Measurements from ENCODE around the gene FBXL3. TPM values are rescaled to one million over a fixed set of nuclear protein-coding genes. Genes with fewer than 3 reads are reported as not detected.

Gene FBXL3
- total RNA-seq, 1 donor from 2014 or later, result 27.5 TPM

DNA sequence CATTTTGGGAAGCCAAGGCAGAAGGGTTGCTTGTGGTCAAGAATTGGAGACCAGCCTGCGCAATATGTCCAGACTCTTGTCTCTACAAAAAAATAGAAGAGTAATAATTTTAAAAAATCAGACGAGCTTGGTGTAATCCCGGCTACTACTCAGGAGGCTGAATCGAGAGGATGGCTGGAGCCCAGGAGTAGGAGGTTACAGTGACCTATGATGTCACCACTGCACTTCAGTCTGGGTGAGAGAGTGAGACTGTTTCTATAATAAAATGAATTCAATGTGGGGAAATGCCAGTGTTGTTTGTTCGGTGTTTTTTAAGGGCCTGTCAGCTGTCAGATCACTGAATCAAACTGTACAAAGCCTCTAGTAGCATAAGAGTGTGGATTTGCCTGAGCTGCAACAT, 1.2 kb upstream of the FBXL3 start:
- no peaks in the 10 kb centered on the region for H3K9me3 Mint-ChIP-seq (ENCODE audit: unreplicated experiment)
- peaks cover 2% of the 10 kb centered on the region for H3K27me3 Mint-ChIP-seq (ENCODE audit: unreplicated experiment)
- H3K4me1 Mint-ChIP-seq (ENCODE audit: unreplicated experiment), result peaks cover 26% of the 10 kb centered on the region
- TF ChIP-seq, protein P1, sequence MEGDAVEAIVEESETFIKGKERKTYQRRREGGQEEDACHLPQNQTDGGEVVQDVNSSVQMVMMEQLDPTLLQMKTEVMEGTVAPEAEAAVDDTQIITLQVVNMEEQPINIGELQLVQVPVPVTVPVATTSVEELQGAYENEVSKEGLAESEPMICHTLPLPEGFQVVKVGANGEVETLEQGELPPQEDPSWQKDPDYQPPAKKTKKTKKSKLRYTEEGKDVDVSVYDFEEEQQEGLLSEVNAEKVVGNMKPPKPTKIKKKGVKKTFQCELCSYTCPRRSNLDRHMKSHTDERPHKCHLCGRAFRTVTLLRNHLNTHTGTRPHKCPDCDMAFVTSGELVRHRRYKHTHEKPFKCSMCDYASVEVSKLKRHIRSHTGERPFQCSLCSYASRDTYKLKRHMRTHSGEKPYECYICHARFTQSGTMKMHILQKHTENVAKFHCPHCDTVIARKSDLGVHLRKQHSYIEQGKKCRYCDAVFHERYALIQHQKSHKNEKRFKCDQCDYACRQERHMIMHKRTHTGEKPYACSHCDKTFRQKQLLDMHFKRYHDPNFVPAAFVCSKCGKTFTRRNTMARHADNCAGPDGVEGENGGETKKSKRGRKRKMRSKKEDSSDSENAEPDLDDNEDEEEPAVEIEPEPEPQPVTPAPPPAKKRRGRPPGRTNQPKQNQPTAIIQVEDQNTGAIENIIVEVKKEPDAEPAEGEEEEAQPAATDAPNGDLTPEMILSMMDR (IDR thresholded peaks at IDR 0.05; ENCODE audit: unreplicated experiment), result no peak
- H3K4me3 Mint-ChIP-seq (ENCODE audit: unreplicated experiment), result peak overlapping the region; percentile 97
- H3K27ac Mint-ChIP-seq (ENCODE audit: unreplicated experiment), result peak overlapping the region; percentile 20
- DNase-seq (ENCODE audit: low spot score), result no peak
- peaks cover 3% of the 10 kb centered on the region for H3K36me3 Mint-ChIP-seq (ENCODE audit: low read depth, unreplicated experiment)

DNA sequence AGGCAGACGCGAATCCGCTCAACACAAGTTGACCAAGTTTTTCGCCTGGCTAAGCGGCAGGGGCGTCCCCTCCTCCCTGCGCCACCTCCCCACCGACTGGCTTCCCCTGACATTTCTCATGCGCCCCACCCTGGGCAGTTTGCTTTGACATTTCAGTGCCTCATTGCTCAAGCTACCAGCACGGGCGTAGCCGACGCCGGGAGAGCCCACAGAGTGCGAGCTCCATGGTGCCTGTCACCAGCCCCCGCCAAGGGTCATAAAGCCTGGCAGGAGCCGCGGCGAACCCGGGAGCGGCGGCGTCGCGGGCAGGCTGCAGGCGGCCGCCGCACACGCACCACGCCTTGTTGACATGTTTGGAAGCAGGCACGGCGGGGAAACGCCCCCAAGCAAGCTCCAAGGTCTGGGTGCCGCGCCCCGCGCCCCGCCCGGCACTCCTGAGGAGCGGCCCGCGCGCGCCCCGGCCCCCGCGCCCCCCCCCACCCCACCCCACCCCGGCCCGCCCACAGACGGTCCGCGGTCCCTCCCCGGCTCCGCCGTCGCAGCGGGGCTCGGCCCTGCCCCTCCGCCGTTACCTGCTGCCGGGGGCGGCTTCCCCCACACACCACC, 601 bp downstream of the FBXL3 start:
- Mint-ChIP-seq H3K4me1 (ENCODE audit: unreplicated experiment) (peaks cover 35% of the 10 kb centered on the region), H3K27me3 (ENCODE audit: unreplicated experiment) (peaks cover 2% of the 10 kb centered on the region), H3K9me3 (ENCODE audit: unreplicated experiment) (no peaks in the 10 kb centered on the region), H3K27ac (ENCODE audit: unreplicated experiment) (peak overlapping the region; percentile 41), H3K4me3 (ENCODE audit: unreplicated experiment) (peak overlapping the region; percentile 97), H3K36me3 (ENCODE audit: low read depth, unreplicated experiment) (peaks cover 3% of the 10 kb centered on the region)
- TF ChIP-seq, protein P1 (IDR thresholded peaks at IDR 0.05; ENCODE audit: unreplicated experiment), result no peak
- DNase-seq (ENCODE audit: low spot score), result peak; percentile 56

DNA sequence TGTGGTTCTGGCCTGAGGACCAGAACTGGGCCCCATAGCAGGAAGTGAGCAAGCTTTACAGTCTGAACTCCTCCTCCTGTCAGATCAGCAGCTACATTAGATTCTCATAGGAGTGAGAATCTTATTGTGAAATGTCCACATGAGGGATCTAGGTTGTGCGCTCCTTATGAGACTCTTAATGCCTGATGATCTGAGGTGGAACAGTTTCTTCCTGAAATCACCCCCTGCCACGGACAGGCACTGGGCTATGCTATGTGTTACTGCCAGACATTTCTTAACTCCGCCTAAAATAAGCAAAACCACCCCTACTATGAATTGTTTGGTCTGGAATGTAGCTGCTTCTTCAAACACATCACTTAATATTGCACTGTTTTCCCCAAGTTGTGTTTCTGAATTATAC, 4.6 kb downstream of the FBXL3 start:
- Mint-ChIP-seq H3K27ac (ENCODE audit: unreplicated experiment) (no peak overlapping the region), H3K36me3 (ENCODE audit: low read depth, unreplicated experiment) (peaks cover 2% of the 10 kb centered on the region), H3K4me3 (ENCODE audit: unreplicated experiment) (no peak overlapping the region), H3K27me3 (ENCODE audit: unreplicated experiment) (no peaks in the 10 kb centered on the region), H3K9me3 (ENCODE audit: unreplicated experiment) (no peaks in the 10 kb centered on the region), H3K4me1 (ENCODE audit: unreplicated experiment) (peaks cover 26% of the 10 kb centered on the region)
- no peak for DNase-seq (ENCODE audit: low spot score)
- TF ChIP-seq, protein P1 (IDR thresholded peaks at IDR 0.05; ENCODE audit: unreplicated experiment), result no peak

DNA sequence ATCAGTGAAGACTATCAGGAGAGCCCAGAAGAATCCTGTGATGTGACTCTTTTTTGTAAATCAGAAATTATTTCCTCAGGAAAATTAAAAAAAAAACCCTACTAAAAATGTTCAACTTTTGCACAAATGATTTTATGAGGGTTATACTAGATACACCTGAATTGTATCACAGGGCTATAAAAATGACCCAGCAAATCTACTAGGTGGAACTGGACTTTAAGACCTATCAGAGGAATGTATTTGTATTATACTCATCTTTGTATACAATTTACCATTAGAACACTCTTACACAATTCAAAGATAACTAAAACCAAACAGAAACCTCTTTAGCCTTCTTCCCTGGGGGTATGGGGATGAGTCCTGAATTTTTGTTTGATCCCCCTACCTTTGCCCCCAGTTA, 7.2 kb downstream of the FBXL3 start:
- Mint-ChIP-seq H3K4me3 (ENCODE audit: unreplicated experiment) (no peak overlapping the region), H3K36me3 (ENCODE audit: low read depth, unreplicated experiment) (peaks cover 6% of the 10 kb centered on the region), H3K4me1 (ENCODE audit: unreplicated experiment) (peaks cover 16% of the 10 kb centered on the region), H3K9me3 (ENCODE audit: unreplicated experiment) (no peaks in the 10 kb centered on the region), H3K27me3 (ENCODE audit: unreplicated experiment) (no peaks in the 10 kb centered on the region), H3K27ac (ENCODE audit: unreplicated experiment) (no peak overlapping the region)
- TF ChIP-seq, protein P1 (IDR thresholded peaks at IDR 0.05; ENCODE audit: unreplicated experiment), result no peak
- no peak for DNase-seq (ENCODE audit: low spot score)

DNA sequence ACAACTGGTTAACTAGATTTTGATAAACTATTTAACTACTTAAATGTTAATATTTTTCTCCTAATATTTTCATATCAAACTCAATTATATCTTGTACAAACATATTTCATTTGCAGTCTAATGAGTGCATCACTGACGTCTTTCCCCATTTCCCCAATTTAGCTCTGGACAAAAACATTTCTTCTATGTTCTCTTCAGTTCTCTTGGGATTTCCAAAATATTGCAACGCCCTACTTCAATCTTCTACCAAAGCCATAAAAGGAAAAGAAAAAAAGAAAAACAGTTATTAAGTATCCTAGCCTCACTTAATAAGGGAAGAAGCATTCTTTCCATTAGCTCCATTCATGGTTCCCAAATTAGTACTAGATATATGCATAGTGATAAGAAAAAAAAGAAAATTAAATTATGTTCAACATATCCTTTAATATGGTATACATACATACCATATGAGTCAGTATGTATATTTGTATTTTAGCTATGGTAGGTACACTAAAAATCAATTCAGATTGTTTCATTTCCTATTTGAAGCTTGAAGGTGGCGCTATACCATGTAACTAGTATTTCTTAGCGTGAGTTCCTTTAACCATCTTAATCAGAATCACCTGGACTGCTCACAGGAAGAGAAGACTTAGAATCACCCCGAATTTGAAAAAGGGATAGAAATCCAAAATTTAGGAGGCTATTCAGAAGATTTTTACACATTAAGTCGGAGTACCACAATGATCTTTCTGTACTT, 9.9 kb downstream of the FBXL3 start:
- TF ChIP-seq, protein P1 (IDR thresholded peaks at IDR 0.05; ENCODE audit: unreplicated experiment), result no peak
- Mint-ChIP-seq H3K36me3 (ENCODE audit: low read depth, unreplicated experiment) (peaks cover 10% of the 10 kb centered on the region), H3K27ac (ENCODE audit: unreplicated experiment) (no peak overlapping the region), H3K9me3 (ENCODE audit: unreplicated experiment) (no peaks in the 10 kb centered on the region), H3K4me3 (ENCODE audit: unreplicated experiment) (no peak overlapping the region), H3K4me1 (ENCODE audit: unreplicated experiment) (no peaks in the 10 kb centered on the region), H3K27me3 (ENCODE audit: unreplicated experiment) (no peaks in the 10 kb centered on the region)
- DNase-seq (ENCODE audit: low spot score), result no peak
